Pancreas (tissue), 10 donors: ENCODE measurements around the gene AASDH. TPM values are rescaled to one million over a fixed set of nuclear protein-coding genes. Genes with fewer than 3 reads are reported as not detected.
A peak's percentile ranks its signal among the peaks of the same experiment; 100 is the strongest.

Experiments
- ATAC-seq, 4 donors: fragments of 200-7000 bp; cut with Tn5 transposase; one replicate each; pipeline versions ENCODE4 v1.8.0 to v1.9.1; 2020; ENCODE audit warnings: mild to moderate bottlenecking in 4 of 4, moderate library complexity in 4 of 4
- DNase-seq, 6 donors: peaks; one replicate each; pipeline ENCODE4 v3.0.0-alpha.2; 2020
- FAIRE-seq: peaks from 2 replicates; lab custom pipeline; 2012; peaks lifted over from hg19 to GRCh38; lab: Jason Lieb, UNC
- H3K27ac ChIP-seq, 4 donors: fragments of 200-600 bp; sonication (generic); 1 replicate in 3 of 4; 2 replicates in 1 of 4; pipeline versions ENCODE4 v1.5.0 to v1.8.0; 2020
- H3K27me3 ChIP-seq, 4 donors: fragments of 200-600 bp; one replicate each; pipeline ENCODE4 v1.8.0; 2021
- H3K36me3 ChIP-seq, 3 donors: fragments of 200-600 bp; sonication (generic) in 1 of 3; one replicate each; pipeline versions ENCODE4 v1.5.0 to v1.8.0; 2020 to 2021
- H3K4me1 ChIP-seq, 3 donors: fragments of 200-600 bp; one replicate each; pipeline ENCODE4 v1.8.0; 2021
- H3K4me3 ChIP-seq, 4 donors: fragments of 200-600 bp; sonication (generic) in 2 of 4; one replicate each; pipeline versions ENCODE4 v1.5.0 to v1.8.0; 2020 to 2021
- H3K9me3 ChIP-seq, 4 donors: fragments of 200-600 bp; one replicate each; pipeline ENCODE4 v1.8.0; 2021
- CTCF ChIP-seq, 4 donors: fragments of 200-600 bp; sonication (generic) in 3 of 4; IDR thresholded peaks; one replicate each; pipeline versions ENCODE4 v1.5.0 to v1.8.0; 2021; ENCODE audit warnings: antibody characterized with exemption in 4 of 4
- WGBS, 2 donors: extraction: QIAGEN DNeasy Blood & Tissue Kit; methylation state at CpG; one replicate each; pipeline ENCODE4 v1.1.7; 2013; 5-methylcytosine and 5-hydroxymethylcytosine counted together
- intact Hi-C, 3 donors: fragments of 100-400 bp; cut with DNase I; formaldehyde crosslinking; loops; one replicate each; pipeline versions ENCODE4 v1.11.1 to v1.14.2; 2022
- polyA plus RNA-seq, 2 donors: library from polyadenylated mRNA; stranded (reverse); fragments of 200-250 nt; gene quantifications; one replicate each; pipeline ENCODE4 v1.2.3, GENCODE V29; 2013
- total RNA-seq, 6 donors: library from RNA; stranded (reverse); fragmentation: NEBNext Ultra II Directional in 4 of 6; extraction: Animal tissue kit (Norgen Biotek cat#: 25700) in 4 of 6; gene quantifications; one replicate each; pipeline versions ENCODE4 v1.2.1 to v1.2.4, GENCODE V29; 2021 to 2023
- donor health status: healthy with polysubstance abuse.
- donor health status: DM: no; HTN: no; CAD: no; lungs with moderate emphysema.
- donor health status: DM: no; HTN: no; CAD: no.
- donor health status: control.
- donor health status: control.
- donor health status: Bipolar disorder and iron deficiency.
- donor health status: DM: yes; HTN: yes; CAD: no.
- donor health status: DM: no; HTN: no; CAD: no.
- donor health status: DM: no; HTN: no; CAD: no.
- donor health status: DM: yes; HTN: yes; CAD: no.

Gene AASDH
- total and polyA plus RNA-seq, 8 donors, result 1.9 to 7.3 (median 4.6) TPM

DNA sequence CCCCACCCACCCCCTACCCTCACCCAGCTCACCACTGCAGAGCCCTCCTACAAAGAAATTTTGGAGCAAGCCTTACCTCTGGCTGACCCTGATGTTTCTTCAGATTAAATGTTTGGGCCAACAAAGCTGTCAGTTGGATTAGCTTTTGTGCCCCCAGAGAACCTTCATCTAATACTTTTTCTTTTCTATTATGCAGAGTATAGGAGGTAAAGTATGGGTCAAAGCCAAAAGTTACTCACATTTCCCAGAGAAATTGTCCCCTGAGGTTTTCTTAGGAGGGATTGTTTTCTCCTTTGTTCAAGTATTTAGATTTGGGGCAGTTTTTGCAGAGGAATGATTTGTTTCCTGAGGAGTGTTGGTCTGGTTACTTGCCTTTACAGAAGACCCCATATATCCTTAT, 69.5 kb downstream of the AASDH start:
- no peak overlapping the region for H3K27ac ChIP-seq
- no peak for FAIRE-seq
- intact Hi-C loops, result no loop called here

DNA sequence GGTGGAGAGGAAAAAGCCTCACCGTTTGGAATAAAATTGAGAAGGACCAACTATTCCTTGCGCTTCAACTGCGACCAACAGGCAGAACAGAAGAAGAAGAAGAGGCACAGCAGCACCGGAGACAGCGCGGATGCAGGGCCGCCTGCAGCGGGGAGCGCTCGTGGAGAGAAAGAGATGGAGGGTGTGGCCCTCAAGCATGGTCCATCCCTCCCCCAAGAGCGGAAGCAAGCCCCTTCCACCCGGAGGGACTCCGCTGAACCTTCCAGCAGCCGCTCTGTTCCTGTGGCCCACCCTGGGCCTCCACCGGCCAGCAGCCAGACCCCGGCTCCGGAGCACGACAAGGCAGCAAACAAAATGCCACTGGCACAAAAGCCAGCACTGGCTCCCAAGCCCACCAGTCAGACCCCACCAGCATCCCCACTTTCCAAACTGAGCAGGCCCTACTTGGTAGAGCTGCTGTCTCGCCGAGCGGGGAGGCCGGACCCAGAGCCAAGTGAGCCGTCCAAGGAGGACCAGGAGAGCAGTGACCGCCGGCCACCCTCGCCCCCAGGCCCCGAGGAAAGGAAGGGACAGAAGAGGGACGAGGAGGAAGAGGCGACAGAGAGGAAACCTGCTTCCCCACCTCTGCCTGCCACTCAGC, 71.2 kb downstream of the AASDH start:
- H3K4me1 ChIP-seq, result no peaks in the 10 kb centered on the region
- no peaks in the 10 kb centered on the region for H3K9me3 ChIP-seq
- intact Hi-C loops, result no loop called here
- FAIRE-seq (no peak), DNase-seq (peak in 1 of 6 donors; percentile 51), ATAC-seq (no peak)
- no peaks in the 10 kb centered on the region for H3K36me3 ChIP-seq
- WGBS, 2 donors, result 84 to 86% methylated on average over 29 of the region's 29 CpGs
- H3K4me3 ChIP-seq, result no peak overlapping the region
- no peak for TF ChIP-seq CTCF (IDR thresholded peaks at IDR 0.05)
- H3K27me3 ChIP-seq, result no peaks in the 10 kb centered on the region
- H3K27ac ChIP-seq, result no peak overlapping the region

More for the DNA sequence above, 69.5 kb downstream of the AASDH start:
- Histone ChIP-seq H3K4me1 (no peaks in the 10 kb centered on the region), H3K9me3 (no peaks in the 10 kb centered on the region), H3K4me3 (no peak overlapping the region), H3K27me3 (no peaks in the 10 kb centered on the region), H3K36me3 (no peaks in the 10 kb centered on the region)
- no peak for TF ChIP-seq CTCF (IDR thresholded peaks at IDR 0.05)
- no peak for DNase-seq
- ATAC-seq, result no peak

GRCh38 chr4:56315543-56315942, 71.7 kb downstream of the AASDH start:
- no peak for ATAC-seq
- DNase-seq, result no peak
- intact Hi-C loops, result no loop called here
- no peak for TF ChIP-seq CTCF (IDR thresholded peaks at IDR 0.05)
- Histone ChIP-seq H3K27ac (no peak overlapping the region), H3K27me3 (no peaks in the 10 kb centered on the region), H3K4me3 (no peak overlapping the region), H3K9me3 (no peaks in the 10 kb centered on the region), H3K4me1 (no peaks in the 10 kb centered on the region), H3K36me3 (no peaks in the 10 kb centered on the region)
- no peak for FAIRE-seq
- 90 to 91% methylated on average over 24 of the region's 24 CpGs for WGBS, 2 donors

GRCh38 chr4:56315041-56315440, 72.2 kb downstream of the AASDH start:
- 91 to 92% methylated on average over 25 to 29 of the region's 29 CpGs for WGBS, 2 donors
- H3K9me3 ChIP-seq, result no peaks in the 10 kb centered on the region
- FAIRE-seq (no peak), DNase-seq (no peak), ATAC-seq (no peak)
- no peaks in the 10 kb centered on the region for H3K36me3 ChIP-seq
- intact Hi-C loops, result no loop called here
- no peak overlapping the region for H3K27ac ChIP-seq
- H3K4me3 ChIP-seq, result no peak overlapping the region
- no peak for TF ChIP-seq CTCF (IDR thresholded peaks at IDR 0.05)
- H3K27me3 ChIP-seq, result no peaks in the 10 kb centered on the region
- H3K4me1 ChIP-seq, result no peaks in the 10 kb centered on the region

GRCh38 chr4:56314207-56314915, 72.9 kb downstream of the AASDH start:
- no peak for TF ChIP-seq CTCF (IDR thresholded peaks at IDR 0.05)
- FAIRE-seq, result no peak
- Histone ChIP-seq H3K36me3 (no peaks in the 10 kb centered on the region), H3K9me3 (no peaks in the 10 kb centered on the region), H3K4me1 (no peaks in the 10 kb centered on the region), H3K4me3 (no peak overlapping the region), H3K27me3 (no peaks in the 10 kb centered on the region), H3K27ac (no peak overlapping the region)
- ATAC-seq, result no peak
- WGBS, 2 donors, result 90 to 94% methylated on average over 50 of the region's 50 CpGs
- intact Hi-C loops, result no loop called here
- DNase-seq, result no peak
